IPS-15b (cell line): Measurements from ENCODE around the gene KATNBL1.

Experiments used
- H3K27me3 ChIP-seq: one replicate; pipeline ENCODE4 v1.6.1; 2013; ENCODE audit warnings: low read length; ENCODE audit not compliant: control insufficient read depth, insufficient read depth
- H3K36me3 ChIP-seq: one replicate; pipeline ENCODE4 v1.6.1; 2013; ENCODE audit warnings: low read length; ENCODE audit not compliant: control insufficient read depth, insufficient read depth
- H3K4me1 ChIP-seq: one replicate; pipeline ENCODE4 v1.6.1; 2013; ENCODE audit warnings: mild to moderate bottlenecking, low read length; ENCODE audit not compliant: control insufficient read depth, insufficient read depth
- H3K4me3 ChIP-seq: one replicate; pipeline ENCODE4 v1.5.1; 2013; ENCODE audit warnings: low read depth, low read length
- H3K9ac ChIP-seq: one replicate; pipeline ENCODE4 v1.6.1; 2013; ENCODE audit warnings: low read depth, mild to moderate bottlenecking, low read length
- H3K9me3 ChIP-seq: one replicate; pipeline ENCODE4 v1.6.1; 2013; ENCODE audit warnings: mild to moderate bottlenecking, low read length; ENCODE audit not compliant: control insufficient read depth, insufficient read depth

Gene KATNBL1, protein sequence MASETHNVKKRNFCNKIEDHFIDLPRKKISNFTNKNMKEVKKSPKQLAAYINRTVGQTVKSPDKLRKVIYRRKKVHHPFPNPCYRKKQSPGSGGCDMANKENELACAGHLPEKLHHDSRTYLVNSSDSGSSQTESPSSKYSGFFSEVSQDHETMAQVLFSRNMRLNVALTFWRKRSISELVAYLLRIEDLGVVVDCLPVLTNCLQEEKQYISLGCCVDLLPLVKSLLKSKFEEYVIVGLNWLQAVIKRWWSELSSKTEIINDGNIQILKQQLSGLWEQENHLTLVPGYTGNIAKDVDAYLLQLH

DNA sequence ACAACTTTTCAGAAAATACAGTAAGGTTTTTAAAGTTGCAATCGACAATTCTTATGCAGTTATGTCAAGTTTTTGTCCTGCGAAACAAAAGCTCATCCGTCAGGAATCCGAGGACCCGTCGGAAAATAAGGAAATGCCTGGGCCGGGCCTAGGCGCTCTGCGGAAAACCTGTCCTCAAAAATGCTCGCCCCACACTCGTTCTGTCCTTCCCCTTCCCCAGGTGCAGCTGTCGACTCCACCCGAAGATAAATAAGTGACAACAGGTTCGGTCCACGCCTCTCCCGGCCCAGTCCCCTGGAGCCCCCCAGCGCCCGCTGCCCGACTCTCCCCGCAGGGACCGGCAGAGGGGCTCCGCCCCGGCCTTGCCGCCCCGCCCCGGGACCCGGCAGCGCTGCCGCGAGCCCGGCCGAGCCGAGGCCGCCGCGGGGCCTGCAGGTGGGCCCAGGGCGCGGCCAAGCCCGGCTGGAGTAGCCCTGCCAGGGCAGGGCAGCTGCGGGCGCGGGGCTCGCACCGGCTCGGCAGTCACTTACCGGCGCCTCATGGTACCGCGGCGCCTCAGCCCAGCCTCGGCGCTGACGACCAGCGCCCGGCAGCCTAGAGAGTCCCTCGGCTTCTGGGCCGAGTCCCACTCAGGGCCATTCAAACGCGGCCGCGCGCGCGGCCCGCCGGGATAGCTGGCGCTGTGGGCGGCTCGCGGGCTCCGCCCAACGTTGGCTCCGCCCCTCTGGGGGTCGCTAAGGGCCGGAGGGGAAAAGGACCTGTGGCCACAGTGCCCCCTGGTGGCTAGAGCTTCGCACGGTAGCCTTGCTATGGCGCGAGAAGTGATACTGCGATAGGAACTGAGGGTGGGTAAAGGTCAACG is at the start of gene KATNBL1:
Gene KATNBL1 (minus strand): TSS at position 676 of the 862 bp plus-strand sequence. CDS start 46,420 bp downstream, outside the sequence.
- H3K4me1 ChIP-seq = peaks cover 20% of the 10 kb centered on the region
- H3K36me3 ChIP-seq = no peaks in the 10 kb centered on the region

GRCh38 chr15:34259566-34259965 is 49.7 kb upstream of the KATNBL1 start:
- H3K4me3 ChIP-seq = no peak overlapping the region
- no peaks in the 10 kb centered on the region for H3K9me3 ChIP-seq
- no peaks in the 10 kb centered on the region for H3K36me3 ChIP-seq
- H3K27me3 ChIP-seq = no peaks in the 10 kb centered on the region
- no peaks in the 10 kb centered on the region for H3K4me1 ChIP-seq
- no peak overlapping the region for H3K9ac ChIP-seq

More for the DNA sequence above, at the start of gene KATNBL1:
- H3K9ac ChIP-seq = peak within 1 kb of the TSS; percentile 80
- peak within 1 kb of the TSS; percentile 84 for H3K4me3 ChIP-seq
- no peaks in the 10 kb centered on the region for H3K9me3 ChIP-seq
- H3K27me3 ChIP-seq = peaks cover 5% of the 10 kb centered on the region

DNA sequence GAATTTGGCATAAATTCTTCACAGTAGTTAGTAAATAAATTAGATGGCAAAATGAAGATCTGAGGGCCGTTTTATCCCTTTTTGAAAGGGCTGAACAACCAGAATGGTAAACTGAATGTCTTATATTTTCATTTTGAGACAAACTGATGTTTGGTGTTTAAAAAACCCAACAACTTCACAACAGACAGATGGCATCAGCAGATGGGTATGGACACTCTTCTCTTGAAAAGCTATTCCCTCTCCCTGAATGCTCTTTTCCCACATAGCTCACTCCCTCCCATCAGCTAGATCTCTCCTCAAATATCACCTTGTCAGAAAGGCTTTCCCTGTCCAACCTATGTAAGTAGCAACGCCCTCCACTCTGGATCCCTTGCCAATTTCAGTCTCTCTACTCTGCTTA is 48.3 kb upstream of the KATNBL1 start:
- Histone ChIP-seq H3K36me3 (no peaks in the 10 kb centered on the region), H3K4me3 (no peak overlapping the region), H3K9ac (no peak overlapping the region), H3K9me3 (no peaks in the 10 kb centered on the region), H3K4me1 (no peaks in the 10 kb centered on the region), H3K27me3 (no peaks in the 10 kb centered on the region)

DNA sequence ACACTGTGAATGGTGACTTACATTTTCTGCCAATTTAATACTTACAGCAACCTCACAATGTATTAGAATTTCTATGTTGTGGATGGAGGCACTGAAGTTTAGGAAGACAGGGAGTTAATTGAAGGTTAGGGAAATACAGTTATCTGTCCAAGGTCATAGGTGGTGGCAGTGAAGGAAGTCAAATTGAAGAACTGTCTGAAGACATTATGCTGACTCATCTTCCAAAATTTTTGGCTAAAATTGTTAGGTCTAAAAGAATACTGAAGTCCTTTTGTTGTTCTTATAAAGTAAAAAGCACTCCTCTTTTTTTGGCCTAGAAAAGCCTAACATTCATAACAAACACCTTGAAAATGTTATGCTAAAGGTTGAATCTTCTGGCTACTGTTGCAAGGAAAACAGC is 42.6 kb upstream of the KATNBL1 start:
- Histone ChIP-seq H3K4me1 (no peaks in the 10 kb centered on the region), H3K4me3 (no peak overlapping the region), H3K9me3 (no peaks in the 10 kb centered on the region), H3K9ac (no peak overlapping the region), H3K36me3 (no peaks in the 10 kb centered on the region), H3K27me3 (no peaks in the 10 kb centered on the region)

DNA sequence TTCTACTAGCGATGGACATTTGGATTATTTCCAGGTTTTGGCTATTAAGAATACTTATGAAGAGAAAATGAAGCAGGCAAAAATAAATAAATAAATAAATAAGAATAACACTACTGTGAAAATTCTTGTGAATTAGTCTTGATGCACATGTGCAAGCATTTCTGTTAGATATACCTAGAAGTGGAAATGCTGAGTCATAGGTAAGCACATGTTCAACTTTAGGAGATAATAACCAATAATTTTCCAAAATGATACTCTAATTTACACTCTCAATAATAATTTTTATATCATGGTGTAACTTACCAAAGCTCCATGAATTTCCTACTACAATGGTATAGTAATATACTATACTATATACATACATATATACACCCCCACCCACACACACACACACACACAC is 38.3 kb upstream of the KATNBL1 start:
- H3K27me3 ChIP-seq = no peaks in the 10 kb centered on the region
- H3K4me3 ChIP-seq = no peak overlapping the region
- no peak overlapping the region for H3K9ac ChIP-seq
- H3K9me3 ChIP-seq = no peaks in the 10 kb centered on the region
- no peaks in the 10 kb centered on the region for H3K4me1 ChIP-seq
- H3K36me3 ChIP-seq = no peaks in the 10 kb centered on the region

GRCh38 chr15:34246276-34246976 is 36.5 kb upstream of the KATNBL1 start:
- Histone ChIP-seq H3K9me3 (no peaks in the 10 kb centered on the region), H3K9ac (no peak overlapping the region), H3K4me1 (no peaks in the 10 kb centered on the region), H3K36me3 (no peaks in the 10 kb centered on the region), H3K4me3 (no peak overlapping the region), H3K27me3 (no peaks in the 10 kb centered on the region)

DNA sequence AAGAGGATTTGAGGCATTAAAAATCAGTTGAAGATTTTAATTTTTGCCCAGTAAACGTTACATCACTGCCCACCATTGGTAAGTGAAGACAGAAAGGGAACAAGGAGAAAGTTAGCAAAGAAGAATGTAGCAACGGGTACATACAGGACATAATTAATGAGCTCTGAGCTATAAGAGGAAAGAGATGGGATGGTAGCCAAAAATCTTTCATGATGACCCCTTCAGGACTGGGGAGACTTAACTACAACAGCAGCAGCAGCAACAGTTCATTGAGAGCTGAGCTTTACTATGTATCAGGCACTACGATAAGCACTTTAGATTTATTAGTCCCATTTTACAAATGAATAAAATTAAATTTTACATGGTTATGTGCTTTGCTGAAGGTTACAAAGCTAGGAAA is 33.3 kb upstream of the KATNBL1 start:
- H3K36me3 ChIP-seq = no peaks in the 10 kb centered on the region
- H3K9ac ChIP-seq = no peak overlapping the region
- H3K4me3 ChIP-seq = no peak overlapping the region
- H3K9me3 ChIP-seq = no peaks in the 10 kb centered on the region
- H3K4me1 ChIP-seq = no peaks in the 10 kb centered on the region
- no peaks in the 10 kb centered on the region for H3K27me3 ChIP-seq

- H3K36me3 ChIP-seq = no peaks in the 10 kb centered on the region
- H3K4me3 ChIP-seq = no peak overlapping the region
- H3K4me1 ChIP-seq = no peaks in the 10 kb centered on the region
- H3K27me3 ChIP-seq = no peaks in the 10 kb centered on the region
- H3K9me3 ChIP-seq = no peaks in the 10 kb centered on the region
- no peak overlapping the region for H3K9ac ChIP-seq
Measured at GRCh38 chr15:34242331-34242710, 32.4 kb upstream of the KATNBL1 start.

DNA sequence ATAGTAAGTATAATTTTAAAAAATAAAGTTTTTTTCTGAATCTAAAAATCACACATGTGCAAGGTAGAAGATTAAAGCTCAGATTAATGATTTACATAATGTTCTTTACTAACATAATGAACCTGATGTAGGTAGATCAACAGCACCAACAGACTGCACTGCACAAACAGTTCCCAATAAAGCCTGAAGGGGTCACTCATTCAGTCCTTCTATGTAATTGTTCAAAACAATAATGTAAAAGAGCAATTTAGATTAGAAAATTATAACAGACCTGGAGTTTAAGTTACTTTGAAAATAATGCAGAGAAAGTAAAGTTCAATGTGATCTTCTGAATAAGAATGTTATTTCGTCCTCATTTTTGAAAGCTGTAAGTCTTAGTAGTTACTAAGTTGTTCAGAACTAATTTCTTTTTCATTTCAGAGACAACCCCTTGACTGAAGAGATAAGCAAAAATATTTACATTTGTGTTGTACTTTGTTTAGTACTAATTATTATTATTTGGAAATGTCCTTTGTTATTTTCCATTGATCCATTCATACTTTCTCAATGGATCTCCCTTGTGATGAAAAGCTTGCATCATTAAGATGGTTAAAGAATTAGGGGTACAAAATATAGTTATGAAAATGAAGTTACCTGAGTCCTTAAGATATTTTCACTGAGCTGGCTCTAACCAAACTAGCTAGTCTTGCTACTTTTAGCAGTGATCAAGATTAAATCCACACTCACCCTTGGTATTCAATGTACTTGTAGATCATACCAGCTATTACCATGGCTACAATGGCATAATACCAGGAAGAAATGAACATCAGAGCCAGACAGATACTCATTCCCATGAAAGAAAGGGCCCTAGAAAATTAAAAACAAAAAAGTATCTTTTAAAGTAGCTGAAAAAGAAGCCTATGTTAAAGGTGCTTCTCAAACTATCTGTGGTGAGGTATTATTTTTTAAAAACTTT is 31.8 kb upstream of the KATNBL1 start:
- H3K4me1 ChIP-seq = no peaks in the 10 kb centered on the region
- no peak overlapping the region for H3K4me3 ChIP-seq
- no peak overlapping the region for H3K9ac ChIP-seq
- H3K9me3 ChIP-seq = no peaks in the 10 kb centered on the region
- no peaks in the 10 kb centered on the region for H3K36me3 ChIP-seq
- H3K27me3 ChIP-seq = no peaks in the 10 kb centered on the region

GRCh38 chr15:34240537-34240936 is 30.6 kb upstream of the KATNBL1 start:
- no peaks in the 10 kb centered on the region for H3K9me3 ChIP-seq
- H3K4me3 ChIP-seq = no peak overlapping the region
- no peaks in the 10 kb centered on the region for H3K27me3 ChIP-seq
- H3K36me3 ChIP-seq = no peaks in the 10 kb centered on the region
- H3K9ac ChIP-seq = no peak overlapping the region
- H3K4me1 ChIP-seq = no peaks in the 10 kb centered on the region
